Naive thymus-derived CD4-positive, alpha-beta T cell (primary cell): ENCODE results near the gene CSNK1G2. TPM values are rescaled to one million over a fixed set of nuclear protein-coding genes. Genes with fewer than 3 reads are reported as not detected.

Experiments
- ATAC-seq: fragments of 150-1000 bp; cut with Tn5 transposase; 2 replicates; pipeline ENCODE4 v1.10.0; 2021; ENCODE audit warnings: mild to moderate bottlenecking, moderate library complexity
- CTCF ChIA-PET: fragments of 350-600 bp; sonication (Branson Sonifier 250); formaldehyde crosslinking; loops from one replicate; lab custom pipeline; 2021; ENCODE audit warnings: antibody characterized with exemption; lab: Charles Lee
- POLR2A ChIA-PET: fragments of 350-600 bp; sonication (Branson Sonifier 250); formaldehyde crosslinking; loops from one replicate; lab custom pipeline; 2021; ENCODE audit warnings: antibody characterized with exemption, inconsistent platforms; lab: Charles Lee
- DNase-seq, 9 donors: peaks; one replicate each; pipeline versions ENCODE4 v3.0.0 to v3.0.0-alpha.2; 2020 to 2022; ENCODE audit warnings: mixed read lengths in 1 of 9
- H3K27ac ChIP-seq: one replicate; pipeline ENCODE4 v1.7.0; 2013; ENCODE audit warnings: mild to moderate bottlenecking, low read depth, low read length, moderate library complexity
- H3K27me3 ChIP-seq, 2 donors: one replicate each; pipeline ENCODE4 v1.7.0; 2013; ENCODE audit warnings: low read length in 2 of 2, mild to moderate bottlenecking in 2 of 2, moderate library complexity in 2 of 2; ENCODE audit not compliant: control insufficient read depth in 2 of 2, insufficient read depth in 2 of 2
- H3K36me3 ChIP-seq, 3 experiments: 1 replicate in 2 of 3; 2 replicates in 1 of 3; pipeline ENCODE4 v1.7.0; 2013; ENCODE audit warnings: low read length in 3 of 3, mild to moderate bottlenecking in 3 of 3, moderate library complexity in 1 of 3; ENCODE audit not compliant: insufficient read depth in 3 of 3, control insufficient read depth in 2 of 3
- H3K4me1 ChIP-seq, 2 donors: one replicate each; pipeline ENCODE4 v1.7.0; 2013; ENCODE audit warnings: low read length in 2 of 2, mild to moderate bottlenecking in 2 of 2, moderate library complexity in 1 of 2; ENCODE audit not compliant: control insufficient read depth in 2 of 2, insufficient read depth in 2 of 2
- H3K4me3 ChIP-seq: 2 replicates; pipeline ENCODE4 v1.7.0; 2013; ENCODE audit warnings: mild to moderate bottlenecking, low read length
- H3K9me3 ChIP-seq, 3 experiments: 1 replicate in 2 of 3; 2 replicates in 1 of 3; pipeline ENCODE4 v1.7.0; 2013; ENCODE audit warnings: low read length in 3 of 3; ENCODE audit not compliant: control insufficient read depth in 2 of 3
- H3K27ac Mint-ChIP-seq, 9 donors: one replicate each; pipeline ENCODE4 v1.8.0; 2020 to 2022; ENCODE audit warnings: mixed read lengths in 9 of 9, mild to moderate bottlenecking in 8 of 9, moderate library complexity in 5 of 9, inconsistent platforms in 2 of 9
- H3K27me3 Mint-ChIP-seq, 5 donors: one replicate each; pipeline ENCODE4 v1.8.0; 2021 to 2022; ENCODE audit warnings: mixed read lengths in 5 of 5, mild to moderate bottlenecking in 1 of 5
- H3K36me3 Mint-ChIP-seq, 5 donors: one replicate each; pipeline ENCODE4 v1.8.0; 2020 to 2022; ENCODE audit warnings: mixed read lengths in 5 of 5, mild to moderate bottlenecking in 3 of 5, inconsistent platforms in 1 of 5
- H3K4me1 Mint-ChIP-seq, 7 donors: one replicate each; pipeline ENCODE4 v1.8.0; 2020 to 2022; ENCODE audit warnings: mixed read lengths in 7 of 7, mild to moderate bottlenecking in 3 of 7, inconsistent platforms in 1 of 7
- H3K4me3 Mint-ChIP-seq, 10 donors: one replicate each; pipeline ENCODE4 v1.8.0; 2020 to 2022; ENCODE audit warnings: mild to moderate bottlenecking in 10 of 10, mixed read lengths in 10 of 10, moderate library complexity in 6 of 10, inconsistent platforms in 2 of 10
- H3K9me3 Mint-ChIP-seq, 11 donors: one replicate each; pipeline ENCODE4 v1.8.0; 2020 to 2022; ENCODE audit warnings: mixed read lengths in 11 of 11, mild to moderate bottlenecking in 4 of 11, inconsistent platforms in 1 of 11, moderate library complexity in 1 of 11
- intact Hi-C, 2 donors: fragments of 100-400 bp; cut with micrococcal nuclease; formaldehyde crosslinking; loops; one replicate each; pipeline ENCODE4 v1.15.1; 2023
- polyA plus RNA-seq, 2 donors: library from polyadenylated mRNA; unstranded; fragments of 300-500 nt; fragmentation: Illumina TruSeq; gene quantifications; one replicate each; pipeline ENCODE4 v1.2.3, GENCODE V29; 2021
- total RNA-seq, 6 experiments: library from RNA in 5 of 6; stranded (reverse) in 5 of 6; gene quantifications; 1 replicate in 5 of 6; 2 replicates in 1 of 6; pipeline ENCODE4 v1.2.3 and lab custom pipeline; 2021 to 2026

Gene CSNK1G2
- total and polyA plus RNA-seq, 7 experiments from 2014 or later = 18.1 to 145 (median 115) TPM

GRCh38 chr19:1955171-1956121 is 14.5 kb downstream of the CSNK1G2 start:
- DNase-seq (no peak), ATAC-seq (no peak)
- H3K9me3 Mint-ChIP-seq = peaks cover 0 to 4% (median 0%) of the 10 kb centered on the region in 11 donors
- CTCF ChIA-PET = no interaction called here
- peaks cover 0 to 42% (median 17%) of the 10 kb centered on the region in 7 donors for H3K4me1 Mint-ChIP-seq
- intact Hi-C loops = no loop called here
- H3K27me3 ChIP-seq = no peaks in the 10 kb centered on the region
- H3K36me3 Mint-ChIP-seq = no peaks in the 10 kb centered on the region
- peaks cover 0 to 54% (median 0%) of the 10 kb centered on the region in 3 experiments for H3K36me3 ChIP-seq
- H3K4me3 ChIP-seq = no peak overlapping the region
- H3K27ac ChIP-seq = no peak overlapping the region
- no peaks in the 10 kb centered on the region for H3K4me1 ChIP-seq
- peak overlapping the region in 1 of 9 donors; percentile 74 for H3K27ac Mint-ChIP-seq
- H3K4me3 Mint-ChIP-seq = no peak overlapping the region
- no peaks in the 10 kb centered on the region for H3K9me3 ChIP-seq
- H3K27me3 Mint-ChIP-seq = no peaks in the 10 kb centered on the region
- POLR2A ChIA-PET = no interaction called here

- Mint-ChIP-seq H3K36me3 (no peaks in the 10 kb centered on the region), H3K9me3 (peaks cover 0 to 4% (median 0%) of the 10 kb centered on the region in 11 donors), H3K27me3 (no peaks in the 10 kb centered on the region), H3K4me1 (peaks cover 0 to 38% (median 14%) of the 10 kb centered on the region in 7 donors), H3K4me3 (no peak overlapping the region), H3K27ac (peak overlapping the region in 2 of 9 donors; percentile 25 to 36)
- H3K27ac ChIP-seq = no peak overlapping the region
- DNase-seq (no peak), ATAC-seq (no peak)
- intact Hi-C loops = no loop called here
- peaks cover 0 to 57% (median 0%) of the 10 kb centered on the region in 3 experiments for H3K36me3 ChIP-seq
- H3K4me3 ChIP-seq = no peak overlapping the region
- ChIA-PET CTCF (no interaction called here), POLR2A (no interaction called here)
- no peaks in the 10 kb centered on the region for H3K27me3 ChIP-seq
- H3K9me3 ChIP-seq = no peaks in the 10 kb centered on the region
- no peaks in the 10 kb centered on the region for H3K4me1 ChIP-seq
Observed at GRCh38 chr19:1956122-1956494, 15.1 kb downstream of the CSNK1G2 start.

- peaks cover 0 to 62% (median 0%) of the 10 kb centered on the region in 3 experiments for H3K36me3 ChIP-seq
- no peak overlapping the region for H3K4me3 ChIP-seq
- H3K4me1 ChIP-seq = no peaks in the 10 kb centered on the region
- ChIA-PET POLR2A (no interaction called here), CTCF (no interaction called here)
- Mint-ChIP-seq H3K4me3 (no peak overlapping the region), H3K36me3 (no peaks in the 10 kb centered on the region), H3K9me3 (peaks cover 0 to 4% (median 0%) of the 10 kb centered on the region in 11 donors), H3K27ac (peak overlapping the region in 2 of 9 donors; percentile 25 to 67), H3K27me3 (no peaks in the 10 kb centered on the region), H3K4me1 (peaks cover 0 to 34% (median 9%) of the 10 kb centered on the region in 7 donors)
- DNase-seq (no peak), ATAC-seq (no peak)
- no peaks in the 10 kb centered on the region for H3K27me3 ChIP-seq
- H3K9me3 ChIP-seq = no peaks in the 10 kb centered on the region
- no peak overlapping the region for H3K27ac ChIP-seq
- intact Hi-C loops = no loop called here
Observed at GRCh38 chr19:1956868-1957492, 16.0 kb downstream of the CSNK1G2 start.

GRCh38 chr19:1957562-1958248 is 16.7 kb downstream of the CSNK1G2 start:
- intact Hi-C loops = no loop called here
- H3K27ac Mint-ChIP-seq = no peak overlapping the region
- H3K27me3 Mint-ChIP-seq = no peaks in the 10 kb centered on the region
- ATAC-seq (peak; percentile 6), DNase-seq (no peak)
- no peak overlapping the region for H3K27ac ChIP-seq
- ChIA-PET POLR2A (no interaction called here), CTCF (interaction anchor here (1.0 kb wide), 1 partner anchor 28 kb away, joined by 3 read pairs; no protein-coding TSS in a partner anchor)
- H3K9me3 Mint-ChIP-seq = peaks cover 0 to 4% (median 0%) of the 10 kb centered on the region in 11 donors
- H3K9me3 ChIP-seq = no peaks in the 10 kb centered on the region
- no peak overlapping the region for H3K4me3 ChIP-seq
- H3K4me1 Mint-ChIP-seq = peaks cover 0 to 28% (median 8%) of the 10 kb centered on the region in 7 donors
- no peaks in the 10 kb centered on the region for H3K36me3 Mint-ChIP-seq
- no peaks in the 10 kb centered on the region for H3K4me1 ChIP-seq
- no peak overlapping the region for H3K4me3 Mint-ChIP-seq
- no peaks in the 10 kb centered on the region for H3K27me3 ChIP-seq
- peaks cover 0 to 60% (median 0%) of the 10 kb centered on the region in 3 experiments for H3K36me3 ChIP-seq

- no peaks in the 10 kb centered on the region for H3K9me3 ChIP-seq
- intact Hi-C loops = no loop called here
- peaks cover 0 to 51% (median 0%) of the 10 kb centered on the region in 3 experiments for H3K36me3 ChIP-seq
- ATAC-seq (no peak), DNase-seq (no peak)
- CTCF ChIA-PET = no interaction called here
- POLR2A ChIA-PET = no interaction called here
- Mint-ChIP-seq H3K4me3 (no peak overlapping the region), H3K27ac (peak overlapping the region in 3 of 9 donors; percentile 29 to 51 (median 32)), H3K36me3 (peaks cover 0 to 2% (median 0%) of the 10 kb centered on the region in 5 donors), H3K4me1 (peaks cover 0 to 22% (median 8%) of the 10 kb centered on the region in 7 donors), H3K9me3 (peaks cover 0 to 4% (median 0%) of the 10 kb centered on the region in 11 donors), H3K27me3 (no peaks in the 10 kb centered on the region)
- no peak overlapping the region for H3K4me3 ChIP-seq
- no peaks in the 10 kb centered on the region for H3K27me3 ChIP-seq
- no peak overlapping the region for H3K27ac ChIP-seq
- H3K4me1 ChIP-seq = no peaks in the 10 kb centered on the region
Observed at GRCh38 chr19:1959928-1960589, 19.1 kb downstream of the CSNK1G2 start.
